Type B pancreatic cell (in vitro differentiated cells): ENCODE results near the gene OXT. TPM values are rescaled to one million over a fixed set of nuclear protein-coding genes. Genes with fewer than 3 reads are reported as not detected.
"Not testable (repeated sequence)": the region's sequence is repeated elsewhere in the genome, so short reads cannot be mapped to it uniquely, and the experiment has no call there.

Experiments
- DNase-seq: peaks from one replicate; pipeline ENCODE4 v3.0.0; 2021; ENCODE audit warnings: mixed read lengths; ENCODE audit not compliant: unreplicated experiment; ENCODE audit errors: extremely low spot score
- H3K27ac Mint-ChIP-seq: 2 replicates; pipeline ENCODE4 v1.8.0; 2021; ENCODE audit warnings: mild to moderate bottlenecking, mixed read lengths
- H3K27me3 Mint-ChIP-seq: 2 replicates; pipeline ENCODE4 v1.8.0; 2021; ENCODE audit warnings: mixed read lengths
- H3K36me3 Mint-ChIP-seq: 2 replicates; pipeline ENCODE4 v1.8.0; 2021; ENCODE audit warnings: mixed read lengths
- H3K4me1 Mint-ChIP-seq: one replicate; pipeline ENCODE4 v1.8.0; 2021; ENCODE audit warnings: mixed read lengths; ENCODE audit not compliant: unreplicated experiment
- H3K4me3 Mint-ChIP-seq: 2 replicates; pipeline ENCODE4 v1.8.0; 2021; ENCODE audit warnings: mild to moderate bottlenecking, mixed read lengths
- H3K9me3 Mint-ChIP-seq: 2 replicates; pipeline ENCODE4 v1.8.0; 2021; ENCODE audit warnings: mixed read lengths
- CTCF ChIP-seq: fragments of 200-600 bp; sonication (generic); conservative IDR thresholded peaks from 2 replicates; pipeline ENCODE4 v1.5.0; 2021; ENCODE audit warnings: antibody characterized with exemption, mild to moderate bottlenecking
- total RNA-seq: library from RNA; stranded (reverse); gene quantifications from 2 replicates; pipeline ENCODE4 v1.2.1, GENCODE V29; 2021; ENCODE audit warnings: low replicate concordance

The OXT gene
- total RNA-seq, 1 donor from 2014 or later: not detected

- Mint-ChIP-seq H3K9me3 (no peaks in the 10 kb centered on the region), H3K4me3 (peak overlapping the region; percentile 90), H3K27me3 (no peaks in the 10 kb centered on the region), H3K27ac (peak overlapping the region; percentile 65), H3K36me3 (peaks cover 14% of the 10 kb centered on the region), H3K4me1 (peaks cover 12% of the 10 kb centered on the region)
- DNase-seq: no peak
- no peak for TF ChIP-seq CTCF
These were observed 24.6 kb upstream of the OXT start for GRCh38 chr20:3046677-3047462.

GRCh38 chr20:3047486-3048419 is 23.7 kb upstream of the OXT start:
- peaks cover 14% of the 10 kb centered on the region for H3K36me3 Mint-ChIP-seq
- peak overlapping the region; percentile 90 for H3K4me3 Mint-ChIP-seq
- H3K4me1 Mint-ChIP-seq: peaks cover 6% of the 10 kb centered on the region
- no peak overlapping the region for H3K27ac Mint-ChIP-seq
- TF ChIP-seq CTCF: no peak
- DNase-seq: no peak
- no peaks in the 10 kb centered on the region for H3K27me3 Mint-ChIP-seq
- H3K9me3 Mint-ChIP-seq: no peaks in the 10 kb centered on the region

- TF ChIP-seq CTCF: peak; percentile 27
- H3K27ac Mint-ChIP-seq: no peak overlapping the region
- no peak overlapping the region for H3K4me3 Mint-ChIP-seq
- peaks cover 14% of the 10 kb centered on the region for H3K36me3 Mint-ChIP-seq
- no peaks in the 10 kb centered on the region for H3K27me3 Mint-ChIP-seq
- no peaks in the 10 kb centered on the region for H3K9me3 Mint-ChIP-seq
- peaks cover 6% of the 10 kb centered on the region for H3K4me1 Mint-ChIP-seq
- DNase-seq: no peak
These were observed 19.9 kb upstream of the OXT start for GRCh38 chr20:3051385-3052019.

- DNase-seq: no peak
- no peaks in the 10 kb centered on the region for H3K4me1 Mint-ChIP-seq
- H3K4me3 Mint-ChIP-seq: no peak overlapping the region
- no peaks in the 10 kb centered on the region for H3K36me3 Mint-ChIP-seq
- H3K27ac Mint-ChIP-seq: no peak overlapping the region
- TF ChIP-seq CTCF: no peak
- no peaks in the 10 kb centered on the region for H3K9me3 Mint-ChIP-seq
- H3K27me3 Mint-ChIP-seq: peaks cover 2% of the 10 kb centered on the region
These were observed 11.9 kb upstream of the OXT start for GRCh38 chr20:3059489-3059888.

- H3K4me3 Mint-ChIP-seq, H3K36me3 Mint-ChIP-seq, DNase-seq, H3K27ac Mint-ChIP-seq, H3K4me1 Mint-ChIP-seq, H3K9me3 Mint-ChIP-seq: not testable (repeated sequence)
- H3K27me3 Mint-ChIP-seq: peaks cover 14% of the 10 kb centered on the region
These were observed 7.3 kb upstream of the OXT start for GRCh38 chr20:3064119-3064518.
